BJ (cell line): Measurements from ENCODE around the gene ARSB. TPM values are rescaled to one million over a fixed set of nuclear protein-coding genes. Genes with fewer than 3 reads are reported as not detected.

ENCODE experiments used
- CTCF ChIA-PET: fragments of 350-600 bp; formaldehyde crosslinking; extraction: SDS; loops from one replicate; lab custom pipeline; 2021; ENCODE audit warnings: antibody characterized with exemption, inconsistent platforms; lab: Yijun Ruan, JAX
- POLR2A ChIA-PET: fragments of 300-600 bp; sonication (Branson Sonifier 250); formaldehyde crosslinking; extraction: SDS; loops from one replicate; lab custom pipeline; 2021; ENCODE audit warnings: antibody characterized with exemption; lab: Charles Lee
- DNase-seq: peaks from one replicate; pipeline ENCODE4 v3.0.0-alpha.2; 2011; ENCODE audit warnings: low read depth
- H3K27me3 ChIP-seq: 2 replicates; pipeline ENCODE4 v1.6.0; 2011; ENCODE audit warnings: low read length; ENCODE audit not compliant: control insufficient read depth, insufficient read depth
- H3K36me3 ChIP-seq: 2 replicates; pipeline ENCODE4 v1.5.1; 2011; ENCODE audit warnings: low read length; ENCODE audit not compliant: control insufficient read depth, insufficient read depth
- H3K4me3 ChIP-seq: 2 replicates; pipeline ENCODE4 v1.5.1; 2011; ENCODE audit warnings: low read depth, mild to moderate bottlenecking, control low read depth, low read length
- polyA plus RNA-seq: library from polyadenylated mRNA; depleted of rRNA; stranded (reverse); fragments of >200 nt; gene quantifications from 2 replicates; pipeline ENCODE4 v1.2.3, GENCODE V29; 2011
- TF ChIP-seq, protein P1 (sequence below): IDR thresholded peaks from 2 replicates; pipeline ENCODE4 v1.5.1; 2011; ENCODE audit warnings: low read depth, mild to moderate bottlenecking, control low read depth, inconsistent platforms, low read length, moderate library complexity; ENCODE audit not compliant: insufficient read depth

Gene ARSB
- polyA plus RNA-seq, 1 experiment, result 26.7 TPM

DNA sequence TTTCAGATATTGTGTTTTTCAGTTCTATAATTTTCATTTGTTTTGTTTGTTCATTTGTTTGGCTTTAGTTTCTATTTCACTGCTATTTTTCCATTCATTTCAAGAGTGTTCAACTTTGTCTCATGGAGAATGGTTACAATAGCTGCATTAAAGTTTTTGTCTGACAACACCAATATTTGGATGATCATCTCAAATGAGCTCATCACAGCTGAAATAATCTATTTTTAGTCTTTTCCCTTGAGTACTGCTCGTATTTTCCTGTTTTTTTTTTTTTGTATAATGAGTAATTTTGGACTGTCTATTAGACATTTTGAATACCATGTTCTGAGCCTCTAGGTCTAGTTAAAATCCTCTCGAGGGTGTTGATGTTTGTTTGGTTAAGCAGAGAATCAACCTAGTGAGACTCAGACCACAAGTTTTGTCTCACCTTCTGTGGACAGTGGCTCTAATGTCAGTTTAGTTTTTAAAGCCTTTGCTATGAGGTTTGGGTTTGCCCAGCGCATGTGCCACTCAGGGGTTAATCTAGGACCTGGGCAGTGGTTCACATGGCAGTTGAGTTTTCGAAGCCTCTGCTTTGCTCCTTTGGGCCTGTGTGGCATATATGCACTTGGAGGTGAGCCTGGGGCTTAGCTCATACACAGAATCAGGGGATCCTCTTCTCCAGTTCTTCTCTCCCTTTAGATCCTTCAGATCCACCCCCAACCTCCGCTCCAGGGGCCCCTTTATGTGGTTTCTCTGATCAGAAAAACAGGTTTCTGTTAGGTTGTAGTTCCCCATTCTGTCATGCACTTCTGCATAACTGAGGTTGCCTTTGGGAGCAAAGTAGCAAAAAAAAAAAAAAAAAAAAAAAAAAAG lies 79.8 kb downstream of the ARSB start:
- ChIA-PET POLR2A (no interaction called here), CTCF (interaction anchor here (1.0 kb wide), 2 partner anchors 15 to 58 kb away, joined by 3 read pairs; no protein-coding TSS in a partner anchor)
- Histone ChIP-seq H3K36me3 (no peaks in the 10 kb centered on the region), H3K27me3 (no peaks in the 10 kb centered on the region), H3K4me3 (no peak overlapping the region)
- TF ChIP-seq, protein P1, sequence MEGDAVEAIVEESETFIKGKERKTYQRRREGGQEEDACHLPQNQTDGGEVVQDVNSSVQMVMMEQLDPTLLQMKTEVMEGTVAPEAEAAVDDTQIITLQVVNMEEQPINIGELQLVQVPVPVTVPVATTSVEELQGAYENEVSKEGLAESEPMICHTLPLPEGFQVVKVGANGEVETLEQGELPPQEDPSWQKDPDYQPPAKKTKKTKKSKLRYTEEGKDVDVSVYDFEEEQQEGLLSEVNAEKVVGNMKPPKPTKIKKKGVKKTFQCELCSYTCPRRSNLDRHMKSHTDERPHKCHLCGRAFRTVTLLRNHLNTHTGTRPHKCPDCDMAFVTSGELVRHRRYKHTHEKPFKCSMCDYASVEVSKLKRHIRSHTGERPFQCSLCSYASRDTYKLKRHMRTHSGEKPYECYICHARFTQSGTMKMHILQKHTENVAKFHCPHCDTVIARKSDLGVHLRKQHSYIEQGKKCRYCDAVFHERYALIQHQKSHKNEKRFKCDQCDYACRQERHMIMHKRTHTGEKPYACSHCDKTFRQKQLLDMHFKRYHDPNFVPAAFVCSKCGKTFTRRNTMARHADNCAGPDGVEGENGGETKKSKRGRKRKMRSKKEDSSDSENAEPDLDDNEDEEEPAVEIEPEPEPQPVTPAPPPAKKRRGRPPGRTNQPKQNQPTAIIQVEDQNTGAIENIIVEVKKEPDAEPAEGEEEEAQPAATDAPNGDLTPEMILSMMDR, result no peak
- no peak for DNase-seq

DNA sequence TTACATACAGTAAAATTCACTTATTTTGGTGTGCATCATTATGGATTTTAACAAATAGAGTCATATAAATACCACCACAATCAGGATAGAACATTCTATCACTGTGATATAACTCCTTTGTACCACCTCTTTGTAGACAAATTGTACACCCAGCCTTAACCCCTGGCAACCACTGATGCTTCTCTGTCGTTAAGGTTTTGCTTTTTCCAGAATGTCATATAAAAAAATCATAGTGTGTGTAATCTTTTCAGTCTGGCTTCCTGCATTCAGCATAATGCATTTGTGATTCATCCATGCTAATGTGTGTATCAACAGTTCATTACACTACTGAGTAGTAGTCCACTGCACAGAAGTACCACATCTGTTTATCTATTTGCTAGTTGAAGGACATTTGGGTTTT lies 81.2 kb downstream of the ARSB start:
- ChIA-PET POLR2A (no interaction called here), CTCF (interaction anchor here (1.0 kb wide), 1 partner anchor 58 kb away, joined by 4 read pairs; no protein-coding TSS in a partner anchor)
- Histone ChIP-seq H3K4me3 (no peak overlapping the region), H3K36me3 (no peaks in the 10 kb centered on the region), H3K27me3 (no peaks in the 10 kb centered on the region)
- no peak for DNase-seq
- TF ChIP-seq, protein P1, result no peak

DNA sequence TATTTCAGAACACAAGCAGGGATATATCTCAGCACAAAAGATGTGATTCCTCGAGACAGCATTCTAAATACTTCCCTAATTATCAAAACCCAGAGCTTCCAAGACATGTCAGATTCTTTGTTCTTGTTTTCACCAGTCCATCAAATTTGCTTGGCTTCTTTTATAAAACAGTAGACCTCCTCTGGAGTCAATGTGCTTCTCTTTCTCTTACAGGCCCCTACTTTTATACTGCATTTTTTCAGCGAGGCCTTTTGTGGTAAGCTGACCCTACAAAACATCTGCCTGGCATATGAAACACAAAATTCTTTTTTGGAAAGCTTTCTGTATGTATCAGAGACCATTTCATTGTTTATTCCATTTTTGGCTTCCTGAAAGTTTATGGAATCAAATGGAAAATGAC lies 81.8 kb downstream of the ARSB start:
- Histone ChIP-seq H3K36me3 (no peaks in the 10 kb centered on the region), H3K4me3 (no peak overlapping the region), H3K27me3 (no peaks in the 10 kb centered on the region)
- POLR2A ChIA-PET, result no interaction called here
- no peak for DNase-seq
- TF ChIP-seq, protein P1, result no peak
- CTCF ChIA-PET, result interaction anchor here (0.9 to 1.0 kb wide), 2 partner anchors 59 to 142 kb away, joined by 3 to 4 read pairs; no protein-coding TSS in a partner anchor

DNA sequence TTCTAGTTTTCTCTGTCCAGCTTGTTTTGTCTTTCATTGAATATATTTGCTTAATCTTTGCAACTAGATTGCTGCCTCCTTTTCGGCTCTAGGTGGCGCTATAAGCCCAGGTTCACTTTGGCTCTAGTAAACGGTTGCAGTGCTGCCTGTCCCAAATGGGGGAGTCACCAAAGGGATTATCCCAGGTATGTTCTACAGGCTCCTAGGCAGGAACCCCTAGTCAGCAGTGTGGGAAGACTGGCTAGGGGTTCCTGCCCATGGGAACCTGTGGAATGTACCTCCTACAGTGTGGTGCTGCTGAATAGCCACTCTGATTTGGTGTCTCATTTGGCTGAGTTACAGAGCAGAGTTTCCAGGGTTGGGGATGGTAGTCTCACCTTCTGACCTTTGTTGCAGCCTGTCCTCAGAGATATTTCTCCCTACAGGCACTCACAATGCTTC lies 85.2 kb downstream of the ARSB start:
- TF ChIP-seq, protein P1, result peak; percentile 81
- no peaks in the 10 kb centered on the region for H3K27me3 ChIP-seq
- ChIA-PET CTCF (interaction anchor here (0.6 to 5.6 kb wide), 29 partner anchors 8 to 594 kb away, joined by 3 to 75 read pairs (median 4); no protein-coding TSS in a partner anchor), POLR2A (no interaction called here)
- no peak for DNase-seq
- H3K36me3 ChIP-seq, result no peaks in the 10 kb centered on the region
- no peak overlapping the region for H3K4me3 ChIP-seq

DNA sequence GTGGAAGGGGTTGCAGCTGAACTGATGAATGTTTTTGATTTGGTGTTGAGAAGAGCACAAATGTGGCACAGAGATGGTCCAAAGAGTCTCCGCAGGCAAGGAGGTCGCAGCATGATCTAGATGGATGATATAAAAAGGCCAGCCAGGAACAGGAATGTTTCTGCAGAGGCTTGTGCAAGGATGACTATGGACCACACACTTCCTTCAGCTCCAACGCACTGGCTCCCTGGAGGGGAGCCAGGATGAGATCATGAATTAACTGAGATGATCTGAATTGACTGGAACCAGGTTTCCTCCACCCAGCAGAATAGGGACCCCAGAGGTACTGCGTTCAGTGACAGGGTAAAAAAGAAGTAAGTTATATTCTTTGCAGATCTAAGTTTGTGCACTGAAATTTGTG lies 89.0 kb downstream of the ARSB start:
- Histone ChIP-seq H3K4me3 (no peak overlapping the region), H3K27me3 (no peaks in the 10 kb centered on the region), H3K36me3 (no peaks in the 10 kb centered on the region)
- DNase-seq, result no peak
- ChIA-PET POLR2A (no interaction called here), CTCF (interaction anchor here (1.0 to 5.6 kb wide), 3 partner anchors 8 to 129 kb away, joined by 3 to 75 read pairs (median 44); no protein-coding TSS in a partner anchor)
- TF ChIP-seq, protein P1, result no peak
